Progenitor cell of endocrine pancreas (in vitro differentiated cells): ENCODE measurements around the gene ABCE1. TPM values are rescaled to one million over a fixed set of nuclear protein-coding genes. Genes with fewer than 3 reads are reported as not detected.

Experiments
- DNase-seq: peaks from one replicate; pipeline ENCODE4 v3.0.0; 2021; ENCODE audit warnings: low spot score; ENCODE audit not compliant: unreplicated experiment
- H3K27ac Mint-ChIP-seq: 2 replicates; pipeline ENCODE4 v1.8.0; 2021; ENCODE audit warnings: mild to moderate bottlenecking, moderate library complexity, mixed read lengths
- H3K27me3 Mint-ChIP-seq: 2 replicates; pipeline ENCODE4 v1.8.0; 2021; ENCODE audit warnings: mixed read lengths
- H3K36me3 Mint-ChIP-seq: 2 replicates; pipeline ENCODE4 v1.8.0; 2022; ENCODE audit warnings: mixed read lengths; ENCODE audit not compliant: insufficient read depth
- H3K4me1 Mint-ChIP-seq: 2 replicates; pipeline ENCODE4 v1.8.0; 2021; ENCODE audit warnings: low read depth, mixed read lengths
- H3K4me3 Mint-ChIP-seq: 2 replicates; pipeline ENCODE4 v1.8.0; 2021; ENCODE audit warnings: low read depth, mild to moderate bottlenecking, moderate library complexity, mixed read lengths
- H3K9me3 Mint-ChIP-seq: 2 replicates; pipeline ENCODE4 v1.8.0; 2021; ENCODE audit warnings: low read depth, mixed read lengths
- CTCF ChIP-seq: fragments of 200-600 bp; sonication (generic); IDR thresholded peaks from one replicate; pipeline ENCODE4 v1.5.0; 2021; ENCODE audit warnings: antibody characterized with exemption, mild to moderate bottlenecking; ENCODE audit not compliant: unreplicated experiment
- total RNA-seq: library from RNA; stranded (reverse); gene quantifications from 2 replicates; pipeline ENCODE4 v1.2.1, GENCODE V29; 2021

Gene ABCE1
- total RNA-seq, 1 donor from 2014 or later = 53.6 TPM

DNA sequence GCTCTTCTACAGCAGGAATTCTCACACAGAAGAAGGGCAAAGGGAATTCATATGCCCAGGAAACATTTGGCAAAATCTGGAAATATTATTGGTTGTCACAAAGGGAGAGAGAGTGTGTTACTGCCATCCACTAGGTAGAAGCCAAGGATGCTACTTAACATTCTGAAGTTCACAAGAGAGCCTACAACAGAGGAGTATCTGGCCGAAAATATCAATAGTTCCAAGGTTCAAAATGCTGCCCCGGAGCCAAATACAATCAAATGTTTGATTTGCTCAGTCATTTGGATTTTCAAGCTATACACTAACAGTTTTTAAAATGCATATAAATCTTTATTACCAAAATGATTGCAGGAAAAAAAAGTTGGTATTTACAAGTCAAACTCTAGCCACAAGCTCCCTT lies 63.4 kb downstream of the ABCE1 start:
- Mint-ChIP-seq H3K27ac (no peak overlapping the region), H3K9me3 (no peaks in the 10 kb centered on the region), H3K4me3 (no peak overlapping the region), H3K27me3 (no peaks in the 10 kb centered on the region), H3K36me3 (peaks cover 15% of the 10 kb centered on the region), H3K4me1 (no peaks in the 10 kb centered on the region)
- no peak for DNase-seq
- TF ChIP-seq CTCF = no peak

- Mint-ChIP-seq H3K36me3 (peaks cover 22% of the 10 kb centered on the region), H3K4me3 (no peak overlapping the region), H3K27ac (no peak overlapping the region), H3K4me1 (peaks cover 4% of the 10 kb centered on the region), H3K9me3 (no peaks in the 10 kb centered on the region), H3K27me3 (no peaks in the 10 kb centered on the region)
- no peak for DNase-seq
- TF ChIP-seq CTCF = no peak
Observed at GRCh38 chr4:145167887-145168286, 69.8 kb downstream of the ABCE1 start.

- Mint-ChIP-seq H3K27ac (no peak overlapping the region), H3K4me3 (no peak overlapping the region), H3K9me3 (no peaks in the 10 kb centered on the region), H3K27me3 (no peaks in the 10 kb centered on the region), H3K36me3 (peaks cover 23% of the 10 kb centered on the region), H3K4me1 (peaks cover 4% of the 10 kb centered on the region)
- no peak for TF ChIP-seq CTCF
- no peak for DNase-seq
Observed at GRCh38 chr4:145168581-145169187, 70.6 kb downstream of the ABCE1 start.

DNA sequence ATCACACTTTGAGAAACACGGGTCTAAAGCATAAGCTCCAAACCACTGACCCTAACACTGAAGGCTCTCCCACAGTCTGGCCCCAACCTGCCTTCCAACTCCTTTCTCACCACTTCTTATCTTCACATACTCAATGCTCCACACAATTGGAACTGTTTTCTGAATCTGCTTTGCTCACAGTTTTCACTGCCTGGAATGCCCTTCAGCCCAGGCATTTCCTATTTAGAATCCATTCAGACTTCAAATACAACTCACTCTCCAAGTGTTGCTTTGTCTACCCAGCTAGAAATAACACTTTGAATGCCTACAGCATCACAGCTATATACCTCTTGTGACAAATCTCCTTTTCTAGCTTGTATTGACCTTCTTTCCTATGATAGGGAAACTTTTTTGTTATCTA lies 72.1 kb downstream of the ABCE1 start:
- H3K4me3 Mint-ChIP-seq = no peak overlapping the region
- H3K4me1 Mint-ChIP-seq = peaks cover 4% of the 10 kb centered on the region
- no peak for DNase-seq
- TF ChIP-seq CTCF = no peak
- no peaks in the 10 kb centered on the region for H3K27me3 Mint-ChIP-seq
- H3K36me3 Mint-ChIP-seq = peaks cover 32% of the 10 kb centered on the region
- no peaks in the 10 kb centered on the region for H3K9me3 Mint-ChIP-seq
- no peak overlapping the region for H3K27ac Mint-ChIP-seq

DNA sequence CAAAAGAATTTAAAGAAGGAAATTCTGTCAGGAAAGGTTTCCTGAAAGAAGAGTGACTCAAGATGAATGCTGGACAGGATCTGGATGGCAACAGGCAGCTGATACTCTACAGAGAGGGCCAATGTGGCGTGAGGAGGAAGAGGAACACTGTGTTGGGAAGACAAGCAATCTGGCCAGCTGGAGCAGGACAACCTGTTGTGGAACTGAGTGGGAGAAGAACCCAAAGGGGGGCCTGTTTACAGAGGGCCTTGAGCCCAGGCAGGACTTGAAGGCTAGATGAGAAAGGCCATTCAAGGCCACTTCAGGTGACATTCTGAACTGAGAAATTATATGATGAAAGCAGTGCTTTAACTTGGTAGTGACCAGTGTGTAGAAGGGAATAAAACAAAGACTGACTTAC lies 73.8 kb downstream of the ABCE1 start:
- Mint-ChIP-seq H3K27ac (peak overlapping the region; percentile 44), H3K36me3 (peaks cover 30% of the 10 kb centered on the region), H3K4me1 (peaks cover 4% of the 10 kb centered on the region), H3K9me3 (no peaks in the 10 kb centered on the region), H3K27me3 (no peaks in the 10 kb centered on the region), H3K4me3 (no peak overlapping the region)
- TF ChIP-seq CTCF = no peak
- DNase-seq = no peak
